IPS DF 4.7 (cell line): Measurements from ENCODE around the gene PI4KA.
"Not testable (repeated sequence)": the region's sequence is repeated elsewhere in the genome, so short reads cannot be mapped to it uniquely, and the experiment has no call there.

Source experiments
- DNase-seq: peaks from one replicate; pipeline ENCODE4 v3.0.0-alpha.2; 2013; ENCODE audit warnings: low spot score; ENCODE audit errors: extremely low read depth

The PI4KA gene

DNA sequence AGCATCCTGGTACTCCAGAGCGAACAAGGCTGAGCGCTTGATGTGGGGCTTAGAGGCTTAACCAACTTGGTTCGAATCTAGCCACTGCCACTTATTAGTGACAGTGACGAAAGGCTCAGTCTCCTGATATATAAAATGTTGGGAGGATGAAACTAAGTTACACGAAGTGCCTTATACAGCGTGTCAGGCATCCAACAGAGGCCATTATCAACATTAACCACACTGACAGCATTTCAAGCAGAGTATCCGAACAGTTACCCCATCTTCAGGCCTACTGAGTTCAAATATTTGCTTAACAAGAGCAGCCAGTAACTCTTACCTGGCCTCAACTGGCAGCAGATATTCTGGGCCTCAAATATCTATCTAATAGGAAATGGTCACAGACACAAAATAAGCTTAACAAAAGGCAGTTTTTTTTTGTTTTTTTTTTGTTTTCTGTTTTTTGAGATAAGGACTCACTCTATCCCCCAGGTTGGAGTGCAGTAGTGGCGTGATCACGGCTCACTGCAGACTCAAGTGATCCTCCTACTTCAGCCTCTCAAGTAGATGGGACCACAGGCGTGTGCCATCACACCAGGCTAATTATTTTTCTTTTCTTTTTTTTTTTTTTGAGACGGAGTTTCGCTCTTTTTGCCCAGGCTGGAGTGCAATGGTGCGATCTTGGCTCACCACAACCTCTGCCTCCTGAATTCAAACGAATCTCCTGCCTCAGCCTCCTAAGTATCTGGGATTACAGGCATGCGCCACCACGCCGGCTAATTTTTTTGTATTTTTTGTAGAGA, 81.8 kb downstream of the PI4KA start:
- DNase-seq: no peak

GRCh38 chr22:20775342-20775895, 83.2 kb downstream of the PI4KA start:
- DNase-seq: no peak

GRCh38 chr22:20774882-20775281, 83.7 kb downstream of the PI4KA start:
- DNase-seq: no peak

- DNase-seq: no peak
These were observed 84.8 kb downstream of the PI4KA start, which contains the start of gene SERPIND1 for GRCh38 chr22:20773793-20774212. Gene SERPIND1 (plus strand): TSS chr22:20774113. CDS start chr22:20779313, 5,200 bp downstream.

GRCh38 chr22:20771918-20772625, 86.5 kb downstream of the PI4KA start:
- no peak for DNase-seq

DNA sequence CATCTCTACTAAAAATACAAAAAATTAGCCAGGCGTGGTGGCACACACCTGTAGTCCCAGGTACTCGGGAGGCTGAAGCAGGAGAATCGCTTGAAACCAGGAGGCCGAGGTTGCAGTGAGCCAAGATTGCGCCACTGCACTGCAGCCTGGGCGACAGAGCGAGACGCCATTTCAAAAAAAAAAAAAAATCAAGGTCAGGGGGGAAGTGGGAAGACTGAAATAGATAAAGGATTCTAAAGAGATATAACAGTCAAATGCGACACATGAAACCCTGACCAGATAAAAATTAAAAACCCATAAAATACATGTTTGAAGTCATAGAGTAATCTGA, 89.2 kb downstream of the PI4KA start:
- not testable (repeated sequence) for DNase-seq

DNA sequence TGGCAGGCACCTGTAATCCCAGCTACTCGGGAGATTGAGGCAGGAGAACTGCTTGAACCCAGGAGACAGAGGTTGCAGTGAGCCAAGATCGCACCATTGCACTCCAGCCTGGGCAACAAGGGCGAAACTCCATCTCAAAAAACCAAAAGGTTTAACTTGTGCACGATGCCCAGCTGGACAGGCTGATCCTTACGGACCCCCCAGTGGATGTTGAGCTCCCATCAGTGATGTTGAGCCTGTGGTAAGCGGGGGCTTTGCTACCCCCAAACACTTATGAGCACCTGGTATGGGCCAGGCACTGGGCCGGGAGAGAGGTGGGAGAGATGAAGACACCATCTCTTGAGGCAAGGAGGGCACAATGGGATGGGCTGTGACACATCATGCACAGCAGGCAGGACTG, 92.1 kb downstream of the PI4KA start:
- DNase-seq: no peak

DNA sequence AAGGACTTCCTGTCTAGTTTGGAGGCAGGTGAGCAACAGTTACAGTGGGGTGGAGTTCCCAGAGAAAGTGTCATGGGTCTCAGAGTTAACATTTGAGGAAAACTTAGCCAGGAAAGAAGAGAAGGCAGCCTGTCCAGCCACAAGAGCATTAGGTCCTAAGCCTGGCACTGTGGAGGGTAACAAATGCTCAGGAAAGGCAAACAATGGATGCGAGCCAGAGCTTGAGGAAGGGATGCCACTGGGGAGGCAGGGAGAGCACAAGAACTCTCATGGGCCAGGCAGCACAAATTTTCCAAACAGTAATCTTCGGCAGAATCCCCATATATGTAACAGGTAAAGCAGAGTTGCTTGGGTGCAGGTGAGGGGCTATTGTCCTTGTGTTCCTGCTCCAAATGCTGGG, 92.7 kb downstream of the PI4KA start:
- no peak for DNase-seq

DNA sequence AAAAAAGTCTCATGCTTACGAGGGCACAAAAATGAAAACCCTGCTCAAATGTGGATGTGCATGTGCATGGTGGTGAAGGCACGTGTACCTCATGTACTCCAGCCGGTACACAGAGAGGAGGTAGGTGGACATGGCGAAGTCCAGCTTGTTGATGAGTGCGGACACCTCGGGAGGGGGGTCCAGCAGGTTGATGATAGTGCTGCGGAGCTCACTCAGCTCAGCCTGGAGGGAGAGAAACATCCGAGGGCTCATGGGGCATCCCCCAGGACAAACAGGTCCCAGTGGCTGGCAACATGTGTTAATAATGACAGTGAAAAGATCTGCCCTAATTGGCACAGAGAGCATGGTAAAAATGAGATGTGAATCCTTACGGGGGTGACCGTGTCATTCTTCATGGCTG, 93.9 kb downstream of the PI4KA start:
- DNase-seq: no peak

GRCh38 chr22:20764471-20764720, 94.2 kb downstream of the PI4KA start:
- DNase-seq: no peak

GRCh38 chr22:20763630-20764470, 94.8 kb downstream of the PI4KA start:
- DNase-seq: no peak

DNA sequence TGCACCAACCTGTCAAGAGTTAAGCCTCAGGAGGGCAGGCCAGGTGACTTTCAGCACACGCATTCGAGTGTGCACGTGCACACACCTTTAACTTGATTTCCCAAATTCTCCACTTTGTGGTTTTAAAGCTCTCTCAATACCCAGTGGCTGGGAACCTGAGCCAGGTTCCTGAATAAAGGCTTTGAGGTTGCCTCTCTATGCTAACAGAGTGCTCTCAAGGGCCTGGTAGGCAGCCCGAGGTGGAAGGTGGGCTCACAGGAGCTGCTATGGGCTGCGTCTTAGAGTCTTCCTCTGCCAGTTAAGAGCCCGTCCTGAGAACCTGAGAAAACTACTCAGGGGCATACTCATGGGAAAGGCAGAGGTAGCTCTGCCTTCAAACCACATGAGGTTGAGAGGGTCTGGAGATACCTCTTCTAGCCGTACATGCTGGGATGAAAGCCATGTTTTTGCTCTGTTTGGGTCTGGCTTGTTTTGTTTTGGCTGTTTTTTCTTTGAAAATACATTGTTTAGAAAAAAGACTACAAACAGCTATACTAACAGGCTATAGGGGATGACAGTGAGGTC, 96.3 kb downstream of the PI4KA start:
- no peak for DNase-seq

- no peak for DNase-seq
These were observed 97.1 kb downstream of the PI4KA start for GRCh38 chr22:20761536-20761935.

GRCh38 chr22:20760084-20760483, 98.5 kb downstream of the PI4KA start:
- no peak for DNase-seq

- DNase-seq: no peak
These were observed 99.9 kb downstream of the PI4KA start for GRCh38 chr22:20758688-20759087.

DNA sequence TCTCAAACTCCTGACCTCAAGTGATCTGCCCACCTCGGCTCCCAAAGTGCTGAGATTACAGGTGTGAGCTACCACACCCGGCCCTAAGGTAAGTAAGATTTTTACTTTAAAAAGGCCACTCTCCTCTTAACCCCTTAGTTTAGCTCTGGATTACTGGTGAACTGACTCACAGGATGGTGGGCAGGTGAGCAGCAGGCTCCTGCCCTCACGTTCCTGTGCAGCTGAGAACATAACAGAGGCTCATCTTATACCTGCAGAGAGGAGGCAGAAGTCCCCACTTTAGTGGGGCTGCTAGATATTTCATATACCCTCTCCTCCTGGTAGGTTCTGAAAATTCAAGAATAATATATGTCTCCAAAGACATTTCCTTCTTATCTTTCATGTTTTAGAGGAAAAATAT, 101.8 kb downstream of the PI4KA start:
- DNase-seq: no peak

GRCh38 chr22:20752873-20753272, 105.7 kb downstream of the PI4KA start:
- no peak for DNase-seq

DNA sequence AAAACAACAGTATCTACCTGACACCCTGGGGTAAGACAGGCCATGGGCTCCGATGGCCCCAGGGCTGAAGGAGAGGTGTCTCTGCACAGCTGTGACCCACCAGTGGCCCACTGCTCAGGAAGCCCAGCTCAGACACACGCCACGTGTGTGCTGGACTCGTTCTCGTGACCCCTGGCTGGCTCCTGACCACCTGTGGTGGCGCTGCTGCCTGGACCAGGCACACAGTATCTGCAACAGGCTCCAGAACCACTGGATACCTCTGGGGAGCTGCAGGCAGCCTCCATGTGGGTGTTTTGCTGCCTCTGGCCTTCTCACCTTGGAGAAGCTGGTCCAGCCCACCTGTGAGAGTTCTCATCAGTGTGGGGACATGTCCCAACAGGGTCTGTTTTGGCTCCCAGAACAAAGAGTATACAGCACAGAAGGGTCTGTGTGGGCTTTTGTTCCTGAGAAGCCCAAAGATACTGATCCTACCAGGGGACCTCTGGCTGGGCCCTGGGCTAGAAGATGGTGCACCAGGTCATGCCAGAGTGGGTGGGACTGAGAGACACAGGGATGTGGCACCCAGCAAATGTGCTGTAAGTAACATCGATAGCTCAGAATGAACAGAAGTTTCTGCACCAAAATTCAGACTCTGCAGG, 106.4 kb downstream of the PI4KA start:
- no peak for DNase-seq

- no peak for DNase-seq
These were observed 107.3 kb downstream of the PI4KA start for GRCh38 chr22:20751185-20751851.

DNA sequence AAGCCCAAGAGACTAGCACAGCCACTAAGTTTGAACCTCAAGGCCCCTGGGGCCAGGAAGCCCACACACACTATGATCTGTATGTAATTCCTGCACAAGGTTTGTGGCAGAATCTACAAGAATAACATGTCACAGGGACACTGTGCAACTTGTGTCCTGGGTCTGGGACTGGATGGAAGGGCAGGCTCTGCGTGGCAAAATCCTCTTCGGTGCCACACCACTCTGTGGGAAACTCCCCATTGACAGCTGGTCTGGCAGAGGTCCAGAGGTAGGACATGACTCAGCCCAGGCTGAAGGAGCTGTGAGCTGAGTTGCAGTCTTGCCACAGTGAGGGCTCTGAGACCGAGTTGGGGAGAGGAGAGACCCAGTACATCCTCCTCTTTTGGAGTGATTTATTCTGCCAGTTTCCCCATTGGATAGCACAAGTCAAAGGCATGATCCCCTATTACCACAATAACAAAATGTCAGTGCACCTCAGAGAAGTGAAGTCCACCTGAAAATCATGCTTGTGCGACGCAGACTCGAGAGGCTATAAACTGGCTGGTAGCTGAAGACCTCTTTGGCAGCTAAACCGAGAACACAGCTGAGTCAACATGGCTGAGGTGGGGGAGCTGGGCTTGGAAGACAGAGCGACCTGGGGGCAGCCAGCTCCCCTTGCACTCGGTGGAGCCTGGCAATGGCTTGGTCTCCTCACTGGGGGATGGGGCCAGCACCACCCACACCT, 108.0 kb downstream of the PI4KA start:
- no peak for DNase-seq
